ENCODE measurements around the gene GMNN.

DNA sequence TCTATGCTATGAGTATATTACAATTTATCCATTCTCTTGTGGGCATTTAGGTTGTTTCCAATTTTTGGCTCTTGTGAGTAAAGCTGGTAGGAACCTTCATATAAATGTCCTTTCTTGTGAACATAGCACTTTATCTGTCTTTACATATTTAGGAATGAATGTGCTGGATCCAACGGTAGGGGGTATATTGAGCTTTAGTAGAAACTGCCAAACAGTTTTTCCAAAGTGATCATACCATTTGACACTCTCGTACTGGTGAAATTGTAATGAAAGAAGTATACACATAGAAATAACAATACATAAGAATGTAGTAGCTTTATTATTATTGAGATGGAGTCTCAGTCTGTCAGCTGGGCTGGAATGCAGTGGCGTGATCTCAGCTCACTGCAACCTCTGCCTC is 54.9 kb downstream of the GMNN start:
- TF ChIP-seq, protein P1, sequence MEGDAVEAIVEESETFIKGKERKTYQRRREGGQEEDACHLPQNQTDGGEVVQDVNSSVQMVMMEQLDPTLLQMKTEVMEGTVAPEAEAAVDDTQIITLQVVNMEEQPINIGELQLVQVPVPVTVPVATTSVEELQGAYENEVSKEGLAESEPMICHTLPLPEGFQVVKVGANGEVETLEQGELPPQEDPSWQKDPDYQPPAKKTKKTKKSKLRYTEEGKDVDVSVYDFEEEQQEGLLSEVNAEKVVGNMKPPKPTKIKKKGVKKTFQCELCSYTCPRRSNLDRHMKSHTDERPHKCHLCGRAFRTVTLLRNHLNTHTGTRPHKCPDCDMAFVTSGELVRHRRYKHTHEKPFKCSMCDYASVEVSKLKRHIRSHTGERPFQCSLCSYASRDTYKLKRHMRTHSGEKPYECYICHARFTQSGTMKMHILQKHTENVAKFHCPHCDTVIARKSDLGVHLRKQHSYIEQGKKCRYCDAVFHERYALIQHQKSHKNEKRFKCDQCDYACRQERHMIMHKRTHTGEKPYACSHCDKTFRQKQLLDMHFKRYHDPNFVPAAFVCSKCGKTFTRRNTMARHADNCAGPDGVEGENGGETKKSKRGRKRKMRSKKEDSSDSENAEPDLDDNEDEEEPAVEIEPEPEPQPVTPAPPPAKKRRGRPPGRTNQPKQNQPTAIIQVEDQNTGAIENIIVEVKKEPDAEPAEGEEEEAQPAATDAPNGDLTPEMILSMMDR (IDR thresholded peaks at IDR 0.05) = no peak
- no peak for TF ChIP-seq POLR2AphosphoS5 (IDR thresholded peaks at IDR 0.05; ENCODE audit: low read depth, low read length)

All from Panc1 (cell line).